ENCODE data around the gene BANF1. TPM values are rescaled to one million over a fixed set of nuclear protein-coding genes. Genes with fewer than 3 reads are reported as not detected.

BANF1 gene
- total RNA-seq, 2 donors from 2014 or later: 166 to 174 TPM

GRCh38 chr11:66042996-66043906 lies 40.9 kb downstream of the BANF1 start:
- Mint-ChIP-seq H3K27ac (no peak overlapping the region), H3K4me3 (no peak overlapping the region), H3K36me3 (ENCODE audit: insufficient read depth in 2 of 2) (no peaks in the 10 kb centered on the region), H3K4me1 (ENCODE audit: low read depth) (peaks cover 18% of the 10 kb centered on the region), H3K27me3 (ENCODE audit: low read depth) (peaks cover 5% of the 10 kb centered on the region), H3K9me3 (no peaks in the 10 kb centered on the region)
- ATAC-seq (replicated peaks in 1 of 2): no peak
- DNase-seq: no peak

GRCh38 chr11:66044757-66045156 lies 42.5 kb downstream of the BANF1 start:
- Mint-ChIP-seq H3K36me3 (ENCODE audit: insufficient read depth in 2 of 2) (no peaks in the 10 kb centered on the region), H3K27me3 (ENCODE audit: low read depth) (peaks cover 14% of the 10 kb centered on the region), H3K4me3 (peak overlapping the region; percentile 59 to 71), H3K27ac (no peak overlapping the region), H3K4me1 (ENCODE audit: low read depth) (peaks cover 23% of the 10 kb centered on the region), H3K9me3 (no peaks in the 10 kb centered on the region)
- DNase-seq: peak; percentile 33 to 36
- ATAC-seq (replicated peaks in 1 of 2): peak; percentile 78 to 79

DNA sequence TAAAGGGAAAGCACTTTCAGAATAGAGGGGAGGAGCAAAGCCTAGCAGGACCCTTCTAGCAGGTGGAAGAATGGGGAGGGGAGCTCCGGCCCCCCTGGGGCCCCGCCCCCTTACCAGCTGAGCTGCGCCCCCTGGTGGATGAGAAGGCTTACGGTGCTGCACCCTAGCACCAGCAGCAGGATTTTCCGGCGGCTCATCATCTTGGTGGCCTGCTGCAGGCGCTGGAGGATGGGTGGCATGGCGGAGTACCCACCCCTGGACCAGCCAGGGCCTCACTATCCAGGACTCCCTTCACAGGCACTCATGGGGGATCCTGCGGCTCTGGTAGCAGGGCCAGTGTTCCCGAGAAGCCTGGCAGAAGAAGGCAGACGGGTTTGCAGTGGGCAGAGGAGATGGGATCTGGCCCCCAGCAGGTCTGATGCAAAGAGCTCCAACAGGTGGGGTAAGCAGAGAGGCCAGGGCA lies 42.9 kb downstream of the BANF1 start:
- Mint-ChIP-seq H3K9me3 (no peaks in the 10 kb centered on the region), H3K4me3 (peak overlapping the region; percentile 59 to 71), H3K4me1 (ENCODE audit: low read depth) (peaks cover 23% of the 10 kb centered on the region), H3K27ac (no peak overlapping the region), H3K27me3 (ENCODE audit: low read depth) (peaks cover 17% of the 10 kb centered on the region), H3K36me3 (ENCODE audit: insufficient read depth in 2 of 2) (no peaks in the 10 kb centered on the region)
- ATAC-seq (replicated peaks in 1 of 2): peak; percentile 90 to 91
- DNase-seq: peak; percentile 88 to 90

DNA sequence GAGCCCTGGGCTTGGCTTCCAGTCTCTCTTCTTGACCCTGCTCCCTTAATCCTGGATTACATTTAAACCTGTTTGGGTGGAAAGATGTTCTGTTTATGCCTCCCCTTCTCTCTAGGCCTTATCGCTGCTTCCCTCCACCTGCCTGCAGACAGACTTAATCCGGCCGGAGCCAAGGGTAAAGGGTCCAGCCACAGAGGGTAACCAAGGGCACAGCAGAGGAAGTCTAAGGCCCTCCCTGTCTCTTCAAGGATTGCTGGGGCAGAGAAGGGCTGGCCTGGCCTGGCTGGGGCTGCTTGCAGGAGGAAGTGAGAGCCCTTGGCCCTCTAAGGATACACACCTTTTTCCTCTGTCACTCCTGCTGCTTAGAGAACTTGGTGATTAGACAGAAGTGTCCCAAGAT lies 44.6 kb downstream of the BANF1 start:
- H3K9me3 Mint-ChIP-seq: no peaks in the 10 kb centered on the region
- DNase-seq: no peak
- no peak for ATAC-seq (replicated peaks in 1 of 2)
- peaks cover 17% of the 10 kb centered on the region for H3K27me3 Mint-ChIP-seq (ENCODE audit: low read depth)
- no peak overlapping the region for H3K4me3 Mint-ChIP-seq
- H3K36me3 Mint-ChIP-seq (ENCODE audit: insufficient read depth in 2 of 2): no peaks in the 10 kb centered on the region
- no peak overlapping the region for H3K27ac Mint-ChIP-seq
- H3K4me1 Mint-ChIP-seq (ENCODE audit: low read depth): peaks cover 33% of the 10 kb centered on the region

DNA sequence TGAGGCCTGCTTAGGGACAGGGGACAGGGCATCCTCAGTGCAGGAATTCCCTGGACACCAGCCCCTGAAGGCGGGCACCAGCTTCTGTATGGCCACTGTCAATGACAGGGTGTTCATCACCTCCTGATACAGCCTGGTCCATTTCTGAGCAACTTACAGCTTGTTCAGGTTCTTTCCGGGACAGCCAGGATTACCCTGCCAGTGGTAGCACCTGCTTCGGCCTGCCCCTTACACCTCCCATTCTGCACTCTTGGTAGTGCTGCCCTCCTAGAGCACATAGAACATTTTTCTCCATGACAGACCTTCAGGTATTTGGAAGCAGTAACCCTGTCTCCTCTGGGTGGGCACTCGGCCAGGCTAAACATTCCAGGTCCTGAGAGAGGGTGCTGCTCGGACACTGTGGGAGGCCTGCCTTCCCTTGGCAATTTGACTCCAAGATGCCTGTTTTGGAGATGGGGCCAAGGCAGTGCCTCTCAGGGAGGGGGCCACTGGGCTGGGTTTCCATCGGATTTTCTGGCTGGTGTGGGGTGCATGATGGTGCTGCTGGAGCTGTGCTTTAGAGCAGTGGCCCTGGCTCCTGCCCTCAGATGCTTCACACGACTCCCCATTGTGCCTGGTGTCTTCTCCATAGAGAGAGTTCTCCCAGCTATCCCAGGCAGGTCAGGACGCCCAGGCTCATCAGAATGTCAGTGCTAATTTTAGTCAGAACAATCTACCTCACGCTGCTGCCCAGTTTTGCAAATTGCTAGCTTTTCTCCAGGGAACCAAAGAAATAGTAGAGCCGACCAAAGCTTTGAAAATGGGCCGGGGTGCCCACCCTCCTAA lies 45.5 kb downstream of the BANF1 start:
- peaks cover 41% of the 10 kb centered on the region for H3K4me1 Mint-ChIP-seq (ENCODE audit: low read depth)
- H3K36me3 Mint-ChIP-seq (ENCODE audit: insufficient read depth in 2 of 2): peaks cover 2 to 5% of the 10 kb centered on the region in 2 donors
- no peak overlapping the region for H3K27ac Mint-ChIP-seq
- ATAC-seq (replicated peaks in 1 of 2): no peak
- no peak overlapping the region for H3K4me3 Mint-ChIP-seq
- H3K9me3 Mint-ChIP-seq: no peaks in the 10 kb centered on the region
- no peak for DNase-seq
- peaks cover 17% of the 10 kb centered on the region for H3K27me3 Mint-ChIP-seq (ENCODE audit: low read depth)

DNA sequence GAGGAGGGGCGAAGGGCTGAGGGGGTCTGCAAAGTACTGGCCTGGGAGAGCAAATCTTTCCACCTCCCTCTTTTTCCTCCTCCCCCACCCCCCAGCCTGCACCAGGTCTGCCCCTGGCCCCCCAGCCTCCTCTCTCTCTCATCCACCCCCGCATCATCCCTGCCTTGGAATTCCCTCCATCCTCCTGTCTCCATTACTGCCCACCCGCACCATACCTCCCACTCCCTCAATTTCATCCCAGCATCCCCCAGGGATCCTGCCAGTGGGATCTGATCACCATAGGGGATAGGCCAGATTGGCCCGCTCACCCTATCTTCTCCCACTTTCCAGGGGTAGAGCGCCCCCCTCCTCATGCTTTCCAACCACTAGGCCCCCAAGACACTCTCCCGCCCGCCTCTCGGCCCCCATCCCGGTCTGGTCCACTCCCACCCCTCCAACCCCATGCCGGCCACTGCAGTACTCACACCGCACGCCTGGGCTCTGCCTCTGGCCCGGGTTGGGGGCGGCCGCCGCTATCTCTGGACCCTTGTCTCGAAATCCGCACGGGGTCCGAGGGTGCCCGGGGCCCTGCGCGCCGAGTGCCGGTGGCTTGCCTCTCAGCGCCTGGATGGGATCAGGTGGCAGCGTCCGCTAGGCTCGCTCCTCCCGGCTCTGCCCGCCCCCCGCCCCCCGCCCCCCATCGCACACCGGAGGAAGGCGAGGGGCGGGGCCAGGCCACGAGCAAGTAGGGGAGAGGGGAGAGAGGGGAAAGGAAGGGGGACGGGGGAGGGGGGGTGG lies 46.4 kb downstream of the BANF1 start, which contains the start of gene GAL3ST3:
Gene GAL3ST3 (minus strand): TSS at position 615 of the 777 bp plus-strand sequence. CDS start 3,746 bp downstream, outside the sequence.
- Mint-ChIP-seq H3K4me1 (ENCODE audit: low read depth) (peaks cover 50% of the 10 kb centered on the region), H3K4me3 (peak within 1 kb of the TSS; percentile 39 to 59), H3K9me3 (no peaks in the 10 kb centered on the region), H3K36me3 (ENCODE audit: insufficient read depth in 2 of 2) (peaks cover 7 to 13% of the 10 kb centered on the region in 2 donors), H3K27ac (no peak within 1 kb of the TSS), H3K27me3 (ENCODE audit: low read depth) (peaks cover 17% of the 10 kb centered on the region)
- ATAC-seq (replicated peaks in 1 of 2): no peak
- no peak for DNase-seq

- Mint-ChIP-seq H3K4me3 (peak overlapping the region; percentile 98 to 100), H3K9me3 (no peaks in the 10 kb centered on the region), H3K4me1 (ENCODE audit: low read depth) (peaks cover 36% of the 10 kb centered on the region), H3K27ac (peak overlapping the region; percentile 82), H3K36me3 (ENCODE audit: insufficient read depth in 2 of 2) (peaks cover 14 to 24% of the 10 kb centered on the region in 2 donors), H3K27me3 (ENCODE audit: low read depth) (peaks cover 17% of the 10 kb centered on the region)
- DNase-seq: no peak
- ATAC-seq (replicated peaks in 1 of 2): no peak
Measured at GRCh38 chr11:66050581-66051231, 48.4 kb downstream of the BANF1 start.

- H3K4me1 Mint-ChIP-seq (ENCODE audit: low read depth): peaks cover 33% of the 10 kb centered on the region
- H3K27me3 Mint-ChIP-seq (ENCODE audit: low read depth): peaks cover 17% of the 10 kb centered on the region
- H3K36me3 Mint-ChIP-seq (ENCODE audit: insufficient read depth in 2 of 2): peaks cover 14 to 28% of the 10 kb centered on the region in 2 donors
- ATAC-seq (replicated peaks in 1 of 2): no peak
- peak overlapping the region; percentile 98 to 100 for H3K4me3 Mint-ChIP-seq
- no peak for DNase-seq
- H3K27ac Mint-ChIP-seq: peak overlapping the region; percentile 83
- no peaks in the 10 kb centered on the region for H3K9me3 Mint-ChIP-seq
Measured at GRCh38 chr11:66051371-66051765, 49.1 kb downstream of the BANF1 start.

DNA sequence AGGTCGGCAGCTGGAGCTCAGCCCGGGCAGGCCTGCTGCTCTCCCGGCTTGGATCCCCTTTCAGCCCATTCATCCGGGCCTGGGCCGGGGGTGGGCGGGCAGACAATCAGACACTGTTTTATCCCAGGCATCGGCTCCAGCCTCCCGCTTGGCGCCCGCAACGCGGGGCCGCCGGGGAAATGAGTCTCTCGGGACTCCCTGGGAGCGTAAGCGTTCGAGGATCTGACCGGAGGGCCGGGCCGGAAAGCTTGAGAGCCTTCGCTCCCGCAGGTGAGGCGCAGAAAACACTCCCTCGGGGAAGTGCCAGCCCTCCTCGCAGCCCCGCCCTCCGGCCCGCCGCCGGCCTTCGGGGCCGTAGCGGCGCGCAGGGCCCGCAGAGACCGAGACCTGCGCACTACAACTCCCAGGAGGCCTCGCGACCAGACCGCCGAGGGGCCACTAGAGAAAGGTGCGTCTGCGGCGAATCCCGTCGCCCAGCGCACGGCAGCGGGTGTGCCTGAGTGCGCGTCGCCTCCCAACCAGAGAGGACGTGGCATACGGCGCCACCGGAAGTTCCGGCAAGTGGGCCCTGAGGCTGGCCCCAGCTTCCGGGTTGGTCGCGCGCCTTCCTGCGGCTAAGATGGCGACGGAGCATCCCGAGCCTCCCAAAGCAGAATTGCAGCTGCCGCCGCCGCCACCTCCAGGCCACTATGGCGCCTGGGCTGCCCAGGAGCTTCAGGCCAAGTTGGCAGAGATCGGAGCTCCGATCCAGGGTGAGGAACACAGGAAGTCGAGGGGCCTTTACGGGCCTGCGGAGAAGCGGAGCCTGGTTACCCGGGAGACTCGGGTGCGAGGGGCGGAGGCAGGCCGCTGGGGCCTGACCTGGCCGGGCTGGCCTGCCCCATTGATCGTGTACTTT lies 49.7 kb downstream of the BANF1 start, which contains the start of gene SF3B2:
Gene SF3B2 (plus strand): TSS at position 599 of the 898 bp plus-strand sequence. CDS start 21 bp downstream, at position 620.
- Mint-ChIP-seq H3K9me3 (no peaks in the 10 kb centered on the region), H3K27me3 (ENCODE audit: low read depth) (peaks cover 17% of the 10 kb centered on the region), H3K4me3 (peak within 1 kb of the TSS; percentile 98 to 100), H3K4me1 (ENCODE audit: low read depth) (peaks cover 33% of the 10 kb centered on the region), H3K36me3 (ENCODE audit: insufficient read depth in 2 of 2) (peaks cover 16 to 31% of the 10 kb centered on the region in 2 donors), H3K27ac (peak within 1 kb of the TSS; percentile 100)
- ATAC-seq (replicated peaks in 1 of 2): peak; percentile 98 to 99
- DNase-seq: peak; percentile 96 to 98

DNA sequence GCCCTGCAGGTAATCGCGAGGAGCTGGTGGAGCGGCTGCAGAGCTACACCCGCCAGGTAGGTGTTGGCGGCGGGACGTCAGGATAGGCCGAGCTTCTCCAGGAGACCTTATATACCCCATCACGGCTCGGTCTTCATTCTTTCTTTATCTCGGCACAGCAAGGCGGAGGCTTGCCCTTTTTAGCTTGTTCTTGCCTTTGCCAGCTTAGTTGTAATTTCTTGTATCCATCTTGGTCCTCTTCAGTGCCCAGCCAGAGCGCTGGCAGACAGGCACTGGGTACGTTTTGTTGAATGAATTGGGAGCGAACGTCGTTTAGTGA lies 50.3 kb downstream of the BANF1 start:
- no peaks in the 10 kb centered on the region for H3K9me3 Mint-ChIP-seq
- H3K36me3 Mint-ChIP-seq (ENCODE audit: insufficient read depth in 2 of 2): peaks cover 18 to 34% of the 10 kb centered on the region in 2 donors
- H3K27me3 Mint-ChIP-seq (ENCODE audit: low read depth): peaks cover 17% of the 10 kb centered on the region
- H3K4me3 Mint-ChIP-seq: peak overlapping the region; percentile 98 to 100
- DNase-seq: no peak
- peak overlapping the region; percentile 100 for H3K27ac Mint-ChIP-seq
- peaks cover 33% of the 10 kb centered on the region for H3K4me1 Mint-ChIP-seq (ENCODE audit: low read depth)
- no peak for ATAC-seq (replicated peaks in 1 of 2)
